Neural progenitor cell (in vitro differentiated cells): ENCODE measurements around the gene PRELP.

Source experiments
- CTCF ChIP-seq: fragments of 200-600 bp; sonication (generic); IDR thresholded peaks from 2 replicates; pipeline ENCODE4 v1.5.1; 2017; ENCODE audit warnings: antibody characterized with exemption, mild to moderate bottlenecking
- EZH2phosphoT487 ChIP-seq: fragments of 200-600 bp; sonication (generic); IDR thresholded peaks from 2 replicates; pipeline ENCODE4 v1.6.1; 2017; ENCODE audit warnings: antibody characterized with exemption

DNA sequence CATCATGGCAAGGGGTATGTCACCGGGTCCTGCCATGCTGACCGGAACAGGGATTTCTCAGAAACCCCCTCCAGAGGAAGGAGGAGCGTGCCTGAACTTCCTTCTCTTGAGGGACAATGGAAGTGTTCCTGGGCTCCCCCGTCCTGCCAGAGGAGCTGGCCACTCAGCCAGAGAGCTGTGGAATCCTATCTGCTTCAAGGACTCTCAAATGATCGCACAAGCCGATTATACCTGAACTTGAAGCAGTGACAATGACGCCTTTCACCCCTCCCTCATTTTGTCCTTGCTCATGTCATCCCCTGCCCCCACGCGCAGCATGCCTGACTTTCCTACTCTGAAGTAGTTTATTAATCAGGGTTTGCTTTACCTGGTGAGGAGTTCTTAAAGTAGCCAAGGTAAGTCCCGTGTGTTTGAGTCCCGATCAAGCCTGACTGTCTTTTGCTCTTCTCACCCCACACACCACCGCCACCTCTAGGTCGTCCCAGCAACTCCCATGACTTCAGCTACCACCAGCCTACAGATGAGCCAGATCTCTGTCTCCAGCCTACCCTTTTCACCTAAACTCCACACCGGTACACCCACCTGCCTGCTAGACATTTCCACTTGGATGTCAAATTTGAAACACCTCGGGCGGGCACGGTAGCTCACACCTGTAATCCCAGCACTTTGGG is 25.0 kb upstream of the PRELP start:
- TF ChIP-seq CTCF, result peak; percentile 9
- no peak for TF ChIP-seq EZH2phosphoT487
